CD4-positive, alpha-beta T cell treated with Interleukin-17A for 4 hours (primary cell): Measurements from ENCODE around the gene CEP350.

ENCODE experiments used
- DNase-seq: peaks from one replicate; pipeline ENCODE4 v3.0.0-alpha.2; 2020; ENCODE audit warnings: mixed read lengths

The CEP350 gene, protein sequence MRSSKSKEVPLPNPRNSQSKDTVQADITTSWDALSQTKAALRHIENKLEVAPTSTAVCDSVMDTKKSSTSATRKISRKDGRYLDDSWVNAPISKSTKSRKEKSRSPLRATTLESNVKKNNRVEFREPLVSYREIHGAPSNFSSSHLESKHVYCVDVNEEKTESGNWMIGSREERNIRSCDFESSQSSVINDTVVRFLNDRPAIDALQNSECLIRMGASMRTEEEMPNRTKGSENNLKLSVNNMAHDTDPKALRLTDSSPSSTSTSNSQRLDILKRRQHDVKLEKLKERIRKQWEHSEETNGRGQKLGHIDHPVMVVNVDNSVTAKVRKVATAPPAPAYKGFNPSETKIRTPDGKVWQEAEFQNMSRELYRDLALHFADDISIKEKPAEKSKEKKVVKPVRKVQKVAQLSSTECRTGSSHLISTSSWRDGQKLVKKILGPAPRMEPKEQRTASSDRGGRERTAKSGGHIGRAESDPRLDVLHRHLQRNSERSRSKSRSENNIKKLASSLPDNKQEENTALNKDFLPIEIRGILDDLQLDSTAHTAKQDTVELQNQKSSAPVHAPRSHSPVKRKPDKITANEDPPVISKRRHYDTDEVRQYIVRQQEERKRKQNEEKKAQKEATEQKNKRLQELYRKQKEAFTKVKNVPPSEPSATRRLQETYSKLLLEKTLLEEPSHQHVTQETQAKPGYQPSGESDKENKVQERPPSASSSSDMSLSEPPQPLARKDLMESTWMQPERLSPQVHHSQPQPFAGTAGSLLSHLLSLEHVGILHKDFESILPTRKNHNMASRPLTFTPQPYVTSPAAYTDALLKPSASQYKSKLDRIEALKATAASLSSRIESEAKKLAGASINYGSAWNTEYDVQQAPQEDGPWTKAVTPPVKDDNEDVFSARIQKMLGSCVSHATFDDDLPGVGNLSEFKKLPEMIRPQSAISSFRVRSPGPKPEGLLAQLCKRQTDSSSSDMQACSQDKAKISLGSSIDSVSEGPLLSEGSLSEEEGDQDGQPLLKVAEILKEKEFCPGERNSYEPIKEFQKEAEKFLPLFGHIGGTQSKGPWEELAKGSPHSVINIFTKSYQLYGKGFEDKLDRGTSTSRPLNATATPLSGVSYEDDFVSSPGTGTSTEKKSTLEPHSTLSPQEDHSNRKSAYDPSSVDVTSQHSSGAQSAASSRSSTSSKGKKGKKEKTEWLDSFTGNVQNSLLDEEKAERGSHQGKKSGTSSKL (N-terminal part only)

GRCh38 chr1:179954493-179955286 lies at the start of gene CEP350:
CEP350 (plus strand) TSS chr1:179954810; CDS start chr1:179986182, 31,372 bp downstream.
- DNase-seq: peak; percentile 97

DNA sequence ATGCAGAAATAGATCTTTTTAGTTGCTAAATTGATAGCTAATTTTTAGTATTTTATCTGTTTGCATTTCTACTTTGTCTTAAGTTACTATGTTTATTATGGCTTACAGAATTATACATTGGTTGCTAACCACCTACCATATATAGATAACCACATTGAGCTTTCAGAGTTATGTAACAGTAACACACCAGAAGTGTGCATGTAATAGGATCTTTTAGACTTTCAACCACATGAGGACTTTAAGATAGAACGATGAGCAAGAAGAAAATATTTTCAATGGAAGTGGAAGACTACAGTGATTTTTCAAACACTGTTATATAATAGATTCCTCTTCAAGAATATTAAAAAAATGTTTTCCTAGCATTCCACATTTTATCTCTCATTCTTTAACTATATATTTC lies 43.7 kb upstream of the CEP350 start:
- DNase-seq: no peak

DNA sequence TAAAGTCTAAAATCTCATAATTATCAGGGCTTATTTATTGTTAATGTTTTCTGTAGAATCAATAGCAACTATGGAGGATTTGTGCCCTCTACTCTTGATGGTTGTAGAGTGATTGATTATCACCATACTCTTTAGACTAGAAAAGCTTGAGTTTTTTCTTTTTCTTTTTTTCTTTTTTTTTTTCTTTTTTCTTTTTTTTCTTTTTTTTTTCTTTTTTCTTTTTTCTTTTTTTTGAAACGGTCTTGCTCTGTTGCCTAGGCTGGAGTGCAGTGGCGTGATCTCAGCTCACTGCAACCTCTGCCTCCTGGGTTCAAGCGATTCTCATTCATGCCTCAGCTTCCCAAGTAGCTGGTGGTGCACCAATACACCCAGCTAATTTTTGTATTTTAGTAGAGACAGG lies 42.8 kb upstream of the CEP350 start:
- no peak for DNase-seq

DNA sequence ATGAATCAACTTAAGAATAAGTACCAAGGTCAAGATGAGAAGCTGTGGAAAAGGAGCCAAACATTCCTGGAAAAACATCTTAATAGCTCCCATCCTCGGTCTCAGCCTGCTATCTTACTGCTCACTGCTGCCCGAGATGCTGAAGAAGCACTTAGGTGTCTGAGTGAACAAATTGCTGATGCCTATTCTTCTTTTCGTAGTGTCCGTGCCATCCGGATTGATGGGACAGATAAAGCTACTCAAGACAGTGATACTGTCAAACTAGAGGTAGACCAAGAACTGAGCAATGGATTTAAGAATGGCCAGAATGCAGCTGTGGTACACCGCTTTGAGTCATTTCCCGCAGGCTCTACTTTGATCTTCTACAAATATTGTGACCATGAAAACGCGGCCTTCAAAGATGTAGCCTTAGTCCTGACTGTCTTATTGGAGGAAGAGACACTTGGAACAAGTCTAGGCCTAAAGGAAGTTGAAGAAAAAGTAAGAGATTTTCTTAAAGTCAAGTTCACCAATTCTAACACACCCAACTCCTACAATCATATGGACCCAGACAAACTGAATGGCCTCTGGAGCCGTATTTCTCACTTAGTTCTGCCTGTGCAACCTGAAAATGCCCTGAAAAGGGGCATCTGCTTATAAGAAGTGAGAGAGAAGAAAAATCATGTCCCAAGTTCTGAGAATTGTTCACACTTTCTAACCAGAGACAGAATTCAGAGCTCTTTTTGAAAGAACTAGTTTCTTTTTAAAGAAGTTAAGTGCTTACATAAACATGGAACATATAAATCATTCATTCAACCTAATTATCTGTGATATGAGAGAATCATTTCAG lies 36.8 kb upstream of the CEP350 start:
- DNase-seq: no peak

GRCh38 chr1:179921472-179921871 lies 33.1 kb upstream of the CEP350 start:
- no peak for DNase-seq

DNA sequence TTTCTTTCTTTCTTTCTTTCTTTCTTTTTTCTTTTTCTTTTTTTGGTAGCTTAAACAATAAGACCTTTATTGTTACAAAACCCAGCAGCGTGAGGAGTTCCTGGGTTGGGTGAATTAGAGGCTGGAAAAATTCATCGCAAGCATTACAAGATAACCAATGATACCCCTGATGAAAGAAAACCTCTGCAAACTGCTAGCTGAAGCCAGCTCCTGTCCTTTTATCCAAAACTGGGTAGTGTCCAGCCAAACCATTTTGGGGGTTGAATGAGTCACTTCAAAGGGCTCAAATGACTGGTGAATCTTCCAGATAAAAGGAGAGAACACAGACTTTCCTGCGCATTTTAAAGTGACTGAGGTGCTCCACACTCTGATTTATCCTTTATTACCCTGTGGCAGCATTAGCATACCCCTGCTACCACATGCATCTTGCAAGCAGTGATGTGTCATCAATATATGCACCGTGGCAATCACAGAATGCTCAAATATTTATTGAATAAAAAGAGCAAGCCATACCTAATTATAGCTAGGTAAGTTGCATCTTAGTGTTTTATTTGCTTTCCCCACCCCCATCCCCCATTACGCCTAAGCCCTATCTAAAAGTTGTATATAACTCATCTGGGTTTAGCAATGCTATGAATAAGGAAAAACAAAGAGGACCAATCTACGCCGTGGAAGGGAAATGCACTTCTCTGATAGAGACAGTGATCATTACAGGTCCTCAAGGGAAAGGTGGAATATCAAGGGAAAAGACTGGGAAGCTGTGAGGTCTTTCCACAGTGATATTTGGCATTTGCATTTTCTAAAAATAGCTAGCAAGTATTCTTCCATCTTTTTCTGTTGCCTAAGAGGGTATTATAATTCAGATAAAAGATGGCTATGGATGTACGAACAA lies 32.4 kb upstream of the CEP350 start:
- DNase-seq: no peak

DNA sequence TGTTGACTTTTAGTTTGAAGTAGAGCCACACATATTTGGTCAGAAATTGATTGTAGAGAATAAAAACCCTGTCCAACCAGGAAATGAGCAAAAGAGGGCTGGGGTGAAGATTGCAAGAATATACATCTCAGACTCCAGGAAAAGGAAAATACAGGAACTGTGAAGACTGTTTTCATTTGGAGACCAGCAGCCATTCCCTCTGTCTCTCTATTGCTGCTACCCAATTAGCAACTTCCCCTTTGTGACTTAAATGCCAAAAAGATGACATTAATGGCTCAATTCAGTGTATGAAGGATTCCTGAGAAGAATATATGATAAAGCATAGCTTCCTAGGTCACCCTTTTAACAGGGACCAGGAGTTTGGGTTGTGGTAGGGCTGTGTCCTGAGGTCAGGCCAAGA lies 31.6 kb upstream of the CEP350 start:
- no peak for DNase-seq

DNA sequence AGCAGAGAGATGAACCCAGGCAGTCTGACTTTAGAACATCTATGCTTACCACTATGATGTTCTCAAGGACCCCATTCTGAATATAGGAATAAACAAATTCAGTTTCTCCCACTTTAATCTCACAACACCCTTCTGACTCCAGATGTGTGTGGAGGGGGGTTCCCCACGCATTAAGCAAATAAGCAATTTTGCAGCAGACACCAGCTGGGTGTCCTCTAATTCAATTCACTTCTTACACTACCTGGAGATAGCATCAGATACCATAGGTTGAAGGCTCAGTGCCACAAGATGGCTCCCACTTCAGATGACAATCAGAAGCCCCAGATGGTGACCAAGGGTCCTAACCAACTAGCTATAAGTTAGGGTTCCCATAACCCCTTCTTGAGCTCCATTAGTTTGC lies 30.3 kb upstream of the CEP350 start:
- no peak for DNase-seq

DNA sequence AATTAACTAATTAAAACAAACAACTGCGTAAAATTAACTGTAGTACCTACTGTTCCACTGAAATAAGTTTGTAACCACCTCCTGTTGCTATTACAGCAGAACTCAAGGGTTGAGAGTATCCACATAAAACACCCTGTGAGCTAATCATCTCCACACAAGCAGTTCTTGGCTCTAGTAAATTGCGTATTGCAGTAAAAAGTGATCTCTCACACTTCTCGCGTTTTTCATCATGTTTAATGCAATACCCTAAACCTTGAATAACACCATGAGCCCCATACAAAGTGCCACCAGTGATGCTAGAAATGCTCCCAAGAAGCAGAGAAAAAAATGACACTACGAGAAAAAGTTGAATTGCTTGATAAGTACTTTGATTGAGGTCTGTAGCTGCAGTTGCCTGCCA lies 29.3 kb upstream of the CEP350 start:
- DNase-seq: no peak

DNA sequence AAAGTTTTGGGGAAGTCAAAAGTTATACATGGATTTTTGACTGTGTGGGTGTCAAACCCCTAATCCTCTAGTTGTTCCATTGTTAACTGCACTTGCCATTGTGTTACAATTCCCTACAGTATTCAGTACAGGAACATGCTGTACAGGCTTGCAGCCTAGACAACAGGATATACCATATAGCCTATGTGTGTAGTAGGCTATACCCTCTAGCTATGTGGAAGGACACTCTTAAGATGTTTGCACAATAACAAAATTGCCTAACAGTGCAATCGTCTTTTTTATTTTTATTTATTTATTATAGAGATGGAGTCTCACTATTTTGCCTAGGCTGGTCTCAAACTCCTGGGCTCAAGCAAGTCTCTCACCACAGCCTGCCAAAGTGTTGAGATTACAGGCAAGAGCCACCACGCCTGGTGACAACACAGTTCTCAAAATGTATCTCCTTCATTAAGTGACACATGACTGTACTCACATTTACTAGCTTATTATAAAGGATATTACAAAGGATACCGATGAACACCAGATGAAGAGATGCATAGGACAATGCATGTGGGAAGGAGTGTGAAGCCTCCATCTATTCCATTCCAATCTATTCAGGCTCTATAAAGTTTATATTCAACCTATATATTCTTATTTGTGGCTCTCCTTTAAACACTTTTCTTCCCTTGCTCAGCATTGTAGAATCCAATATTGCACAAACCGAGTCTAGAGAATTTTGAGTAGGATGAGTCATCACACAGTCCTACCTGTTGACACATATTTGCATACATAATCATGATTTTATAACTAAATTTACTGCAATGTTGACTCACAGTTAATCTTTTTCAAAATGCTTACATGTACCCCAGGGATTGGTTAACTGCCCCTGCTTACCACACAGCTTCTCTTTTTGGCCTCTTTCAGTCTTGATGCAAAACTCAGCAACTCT lies 28.4 kb upstream of the CEP350 start:
- no peak for DNase-seq

DNA sequence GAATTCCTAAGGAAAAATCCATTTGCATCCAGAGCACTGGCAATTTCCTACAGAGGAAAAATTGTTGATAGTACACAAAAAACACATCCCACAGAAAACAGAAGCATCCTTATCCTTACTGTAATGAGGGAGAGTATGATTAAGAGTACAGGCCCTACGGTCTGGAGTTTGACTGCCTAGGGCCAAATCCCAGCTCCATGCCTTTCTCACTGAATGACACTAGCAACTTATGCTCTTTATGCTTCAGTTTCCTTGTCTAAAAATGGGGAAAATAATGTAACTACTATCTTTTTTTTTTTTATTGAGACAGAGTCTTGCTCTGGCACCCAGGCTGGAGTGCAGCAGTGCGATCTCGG lies 27.8 kb upstream of the CEP350 start:
- no peak for DNase-seq

DNA sequence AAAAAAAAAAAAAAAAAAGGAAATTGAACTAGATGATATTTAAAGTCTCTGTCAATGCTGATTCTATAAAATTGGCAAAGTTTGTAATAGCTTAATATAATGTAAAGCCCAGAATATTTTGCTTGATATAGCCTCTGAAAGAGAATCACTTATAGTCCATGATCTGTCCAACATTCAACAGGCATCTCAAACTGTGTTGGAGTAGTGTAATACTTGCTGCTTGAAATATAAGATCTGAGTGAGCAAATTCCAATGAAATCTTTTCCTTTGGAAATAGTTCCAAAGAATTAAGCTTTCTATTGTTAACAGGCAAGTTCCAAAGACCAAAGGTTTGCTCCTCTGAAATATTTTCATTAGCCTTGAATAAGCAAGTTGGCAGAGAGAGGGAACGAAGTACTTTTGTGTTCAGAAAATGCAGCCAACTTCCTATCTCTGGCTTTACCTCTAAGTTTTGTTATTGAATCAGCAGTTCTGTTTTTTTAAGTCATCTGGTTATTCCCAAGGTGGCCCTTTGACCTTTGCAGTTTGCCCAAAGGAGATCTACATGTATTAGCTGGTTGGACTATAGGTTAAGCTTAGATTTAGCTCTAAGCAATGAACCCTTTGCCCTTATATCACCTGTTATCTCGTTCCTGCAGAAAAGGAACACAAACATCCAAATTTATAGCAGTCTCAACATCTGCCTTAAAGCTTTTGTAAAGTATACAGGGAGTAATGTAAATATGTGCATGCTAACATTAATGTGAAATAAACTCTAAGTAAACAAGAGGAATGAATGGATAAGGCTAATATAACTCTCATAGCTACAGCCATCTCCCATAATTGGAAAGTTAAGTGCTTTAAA lies 24.4 kb upstream of the CEP350 start:
- no peak for DNase-seq

GRCh38 chr1:179930867-179931266 lies 23.7 kb upstream of the CEP350 start:
- DNase-seq: no peak

GRCh38 chr1:179933219-179933618 lies 21.4 kb upstream of the CEP350 start:
- no peak for DNase-seq

DNA sequence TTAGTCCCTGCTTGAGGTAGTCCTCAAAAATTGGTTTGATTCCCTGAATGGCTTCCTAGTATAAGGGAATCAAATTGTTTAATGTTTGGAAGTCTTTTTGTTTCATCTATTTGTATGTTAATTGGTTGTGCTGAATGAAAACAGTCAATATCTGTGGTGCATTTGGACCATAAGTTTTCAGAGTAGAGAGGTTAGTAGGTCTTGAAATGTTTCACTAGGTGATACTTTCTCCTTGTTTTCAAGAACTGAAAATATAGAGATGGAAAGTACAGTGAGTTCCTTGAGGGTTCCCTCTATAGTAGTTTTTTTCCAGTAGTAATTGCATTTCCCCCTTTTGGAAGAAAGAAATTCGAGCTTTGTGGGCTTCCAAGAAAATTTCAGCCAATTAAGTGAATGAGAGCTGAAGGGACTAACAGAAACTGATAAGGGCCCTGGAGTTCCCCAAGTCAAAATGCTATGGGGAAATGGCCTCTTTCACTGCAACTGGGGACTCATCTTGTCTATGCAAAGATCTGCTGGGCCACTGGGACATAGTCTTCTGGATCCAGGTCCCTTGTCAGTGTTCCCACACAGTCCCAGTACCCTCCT lies 18.6 kb upstream of the CEP350 start:
- DNase-seq: no peak

DNA sequence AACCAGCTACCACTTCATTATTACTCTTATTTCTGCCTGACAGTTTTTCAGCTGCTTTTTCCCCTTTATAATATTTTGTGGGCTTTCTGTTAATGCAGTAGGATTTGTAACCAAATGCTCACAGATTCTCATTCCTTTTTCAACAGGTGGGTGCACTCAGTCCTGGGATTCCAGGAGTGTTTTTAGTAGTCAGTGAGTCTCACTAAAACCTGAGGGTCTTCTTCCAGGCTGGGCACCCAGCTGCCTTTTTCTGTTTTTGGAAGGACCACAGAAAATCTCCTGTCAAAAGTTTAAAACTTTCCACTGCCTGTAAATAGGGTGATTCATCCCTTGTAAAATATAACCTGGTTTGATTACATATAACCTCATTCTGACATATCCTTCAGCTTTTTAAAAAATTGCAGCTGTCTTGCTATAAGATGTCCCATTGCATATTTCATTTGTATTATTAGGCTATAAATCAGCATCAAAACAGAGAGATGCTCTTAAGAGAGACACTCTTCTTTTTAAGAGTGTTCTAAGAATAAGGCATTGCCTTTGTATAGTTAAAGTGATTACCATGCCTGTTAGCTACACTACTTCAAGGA lies 16.8 kb upstream of the CEP350 start:
- DNase-seq: no peak

GRCh38 chr1:179938752-179939151 lies 15.9 kb upstream of the CEP350 start:
- DNase-seq: no peak

DNA sequence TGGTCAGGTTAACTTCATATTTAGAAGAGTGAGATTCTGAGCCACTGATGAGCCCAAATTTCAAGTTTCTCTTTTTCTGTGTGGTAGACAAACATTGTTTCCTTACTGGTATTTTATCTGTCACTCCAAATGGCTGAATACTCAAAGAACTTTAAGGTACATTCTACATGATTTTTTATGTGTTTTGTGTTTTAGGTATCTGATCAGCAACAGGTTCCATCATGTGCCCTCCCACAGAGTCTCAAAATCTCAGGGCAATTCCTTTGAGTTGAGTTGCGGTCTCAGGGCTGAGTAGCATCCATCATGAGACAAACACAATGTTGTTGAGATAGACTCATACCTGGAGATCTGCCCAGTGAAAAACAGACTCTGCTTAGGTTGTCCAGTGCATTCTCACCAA lies 14.7 kb upstream of the CEP350 start:
- no peak for DNase-seq
